NT2/D1 (cell line): ENCODE measurements around the gene DIRAS1.

Experiments
- YY1 ChIP-seq: IDR thresholded peaks from 2 replicates; pipeline ENCODE4 v1.6.1; 2011; ENCODE audit not compliant: insufficient read length, insufficient read depth
- ZNF274 ChIP-seq: IDR thresholded peaks from 2 replicates; pipeline ENCODE4 v1.6.1; 2011; ENCODE audit warnings: mild to moderate bottlenecking, low read depth, low read length

DNA sequence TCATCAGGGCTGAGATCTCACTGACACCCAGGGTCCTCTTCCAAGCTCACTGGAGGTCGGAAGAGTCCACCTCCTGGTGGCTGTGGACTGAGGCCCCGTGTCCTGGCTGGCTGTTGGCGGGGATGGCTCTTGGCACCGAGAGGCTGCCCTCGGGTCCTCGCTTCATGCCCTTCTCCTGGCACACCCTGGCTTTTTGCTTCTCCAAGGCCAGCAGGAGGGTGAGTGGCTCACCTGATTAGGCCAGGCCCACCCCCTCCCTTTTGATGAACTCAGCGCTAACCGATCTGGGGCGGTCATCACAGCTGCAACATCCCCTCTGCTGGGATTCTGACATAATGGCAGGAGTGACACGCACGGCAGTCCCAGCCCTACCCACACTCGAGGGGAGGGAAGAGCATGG lies 14.2 kb upstream of the DIRAS1 start:
- TF ChIP-seq ZNF274 (no peak), YY1 (no peak)
